Tibial nerve (tissue), 4 donors: ENCODE results near the gene EFCAB13.

ENCODE experiments used
- EP300 ChIP-seq, 2 donors: sonication (generic); formaldehyde crosslinking; IDR thresholded peaks; one replicate each; pipeline ENCODE4 v1.6.1; 2017; ENCODE audit warnings: antibody characterized with exemption in 2 of 2, mild to moderate bottlenecking in 1 of 2
- TF ChIP-seq, protein P1 (sequence below), 5 experiments: fragments of 200-600 bp in 3 of 5; fragments of 450-650 bp in 2 of 5; sonication (generic) in 3 of 5; IDR thresholded peaks; one replicate each; pipeline ENCODE4 v1.5.1; 2016 to 2019; ENCODE audit warnings: antibody characterized with exemption in 5 of 5, mild to moderate bottlenecking in 3 of 5, moderate library complexity in 2 of 5

- no peak for TF ChIP-seq EP300 (IDR thresholded peaks at IDR 0.05)
- TF ChIP-seq, protein P1, sequence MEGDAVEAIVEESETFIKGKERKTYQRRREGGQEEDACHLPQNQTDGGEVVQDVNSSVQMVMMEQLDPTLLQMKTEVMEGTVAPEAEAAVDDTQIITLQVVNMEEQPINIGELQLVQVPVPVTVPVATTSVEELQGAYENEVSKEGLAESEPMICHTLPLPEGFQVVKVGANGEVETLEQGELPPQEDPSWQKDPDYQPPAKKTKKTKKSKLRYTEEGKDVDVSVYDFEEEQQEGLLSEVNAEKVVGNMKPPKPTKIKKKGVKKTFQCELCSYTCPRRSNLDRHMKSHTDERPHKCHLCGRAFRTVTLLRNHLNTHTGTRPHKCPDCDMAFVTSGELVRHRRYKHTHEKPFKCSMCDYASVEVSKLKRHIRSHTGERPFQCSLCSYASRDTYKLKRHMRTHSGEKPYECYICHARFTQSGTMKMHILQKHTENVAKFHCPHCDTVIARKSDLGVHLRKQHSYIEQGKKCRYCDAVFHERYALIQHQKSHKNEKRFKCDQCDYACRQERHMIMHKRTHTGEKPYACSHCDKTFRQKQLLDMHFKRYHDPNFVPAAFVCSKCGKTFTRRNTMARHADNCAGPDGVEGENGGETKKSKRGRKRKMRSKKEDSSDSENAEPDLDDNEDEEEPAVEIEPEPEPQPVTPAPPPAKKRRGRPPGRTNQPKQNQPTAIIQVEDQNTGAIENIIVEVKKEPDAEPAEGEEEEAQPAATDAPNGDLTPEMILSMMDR (IDR thresholded peaks at IDR 0.05): no peak
Measured at GRCh38 chr17:47330548-47330947, 6.8 kb downstream of the EFCAB13 start.
